HepG2 (cell line): ENCODE results near the gene ABHD2. TPM values are rescaled to one million over a fixed set of nuclear protein-coding genes. Genes with fewer than 3 reads are reported as not detected.
A peak's percentile ranks its signal among the peaks of the same experiment; 100 is the strongest.

Source experiments
- ATAC-seq: fragments of 200-7000 bp; cut with Tn5 transposase; 3 replicates; pipeline ENCODE4 v1.9.1; 2020; ENCODE audit warnings: mild to moderate bottlenecking, moderate library complexity
- BruUV-seq: library from RNA; stranded (reverse); fragments of 400-500 nt; replicated peaks from 2 replicates; lab custom pipeline; 2021; lab: Mats Ljungman, UMichigan
- CTCF ChIA-PET: fragments of 300-600 bp; formaldehyde crosslinking; extraction: SDS; loops from one replicate; lab custom pipeline; 2021; ENCODE audit warnings: low total read pairs, inconsistent platforms, low intra/inter-chr PET ratio; lab: Yijun Ruan, JAX
- POLR2A ChIA-PET: fragments of 350-600 bp; sonication (Branson Sonifier 250); formaldehyde crosslinking; loops from one replicate; lab custom pipeline; 2020; ENCODE audit warnings: antibody characterized with exemption, inconsistent platforms; lab: Yijun Ruan, JAX
- DNase-seq: peaks from one replicate; pipeline ENCODE4 v3.0.0-alpha.2; 2015; ENCODE audit warnings: low spot score
- FAIRE-seq: peaks from 3 replicates; lab custom pipeline; 2011; peaks lifted over from hg19 to GRCh38; lab: Jason Lieb, UNC
- H2AFZ ChIP-seq: one replicate; pipeline ENCODE4 v1.6.1; 2011; ENCODE audit warnings: low read length, inconsistent platforms
- H3K27ac ChIP-seq: fragments of 300-600 bp; 3 replicates; pipeline ENCODE4 v1.8.0; 2011; ENCODE audit warnings: mixed run types, mild to moderate bottlenecking, mixed read lengths, low read length, inconsistent platforms; ENCODE audit not compliant: insufficient read depth; ENCODE audit errors: extremely low read length
- H3K27me3 ChIP-seq, 2 experiments: fragments of 200-600 bp in 1 of 2; 2 replicates in 1 of 2; 3 replicates in 1 of 2; pipeline versions ENCODE4 v1.6.0 to v1.8.0; 2011; ENCODE audit warnings: low read length in 2 of 2, mild to moderate bottlenecking in 2 of 2, moderate library complexity in 2 of 2, inconsistent platforms in 1 of 2; ENCODE audit not compliant: insufficient read depth in 2 of 2, control insufficient read depth in 1 of 2
- H3K36me3 ChIP-seq, 2 experiments: fragments of 200-600 bp in 1 of 2; replicated peaks in 1 of 2; 2 replicates in 1 of 2; 3 replicates in 1 of 2; pipeline versions ENCODE4 v1.5.1 to v1.8.0; 2011; ENCODE audit warnings: low read length in 2 of 2, inconsistent platforms in 1 of 2; ENCODE audit not compliant: insufficient read depth in 2 of 2, control insufficient read depth in 1 of 2
- H3K4me1 ChIP-seq: 2 replicates; pipeline ENCODE4 v1.5.1; 2012; ENCODE audit warnings: low read length, inconsistent platforms; ENCODE audit not compliant: insufficient read depth
- H3K4me2 ChIP-seq: 2 replicates; pipeline ENCODE4 v1.6.0; 2011; ENCODE audit warnings: low read depth, low read length, inconsistent platforms
- H3K4me3 ChIP-seq, 3 experiments: fragments of 200-600 bp in 1 of 3; sonication (generic), shearing (Covaris generic) in 1 of 3; replicated peaks in 1 of 3; 2 replicates each; pipeline ENCODE4 v1.5.1; 2011 to 2016; ENCODE audit warnings: low read length in 3 of 3, inconsistent platforms in 2 of 3, low read depth in 2 of 3, mild to moderate bottlenecking in 2 of 3, control low read depth in 1 of 3, mixed read lengths in 1 of 3; ENCODE audit not compliant: insufficient read depth in 1 of 3
- H3K79me2 ChIP-seq: one replicate; pipeline ENCODE4 v1.6.1; 2011; ENCODE audit warnings: low read length, inconsistent platforms; ENCODE audit not compliant: insufficient read depth
- H3K9ac ChIP-seq: 2 replicates; pipeline ENCODE4 v1.6.0; 2011; ENCODE audit warnings: mild to moderate bottlenecking, low read depth, low read length, inconsistent platforms; ENCODE audit not compliant: insufficient read depth
- H3K9me3 ChIP-seq: 2 replicates; pipeline ENCODE4 v1.5.1; 2012; ENCODE audit warnings: mild to moderate bottlenecking, low read length
- H4K20me1 ChIP-seq: 2 replicates; pipeline ENCODE4 v1.6.0; 2011; ENCODE audit warnings: inconsistent platforms, mild to moderate bottlenecking, low read length, moderate library complexity; ENCODE audit not compliant: insufficient read depth
- ETS1 ChIP-seq: sonication (generic); formaldehyde crosslinking; IDR thresholded peaks from 2 replicates; pipeline ENCODE4 v1.4.0; 2020; ENCODE audit warnings: missing genetic modification reagents
- NFKB2 ChIP-seq: sonication (generic); formaldehyde crosslinking; IDR thresholded peaks from 2 replicates; pipeline ENCODE4 v1.4.0; 2020; ENCODE audit warnings: missing genetic modification reagents, borderline replicate concordance
- NR2F1 ChIP-seq, 2 experiments: fragments of 450-650 bp in 1 of 2; formaldehyde crosslinking in 1 of 2; IDR thresholded peaks; 2 replicates each; pipeline versions ENCODE4 v1.5.0 to v1.6.1; 2016 to 2020; ENCODE audit warnings: mild to moderate bottlenecking in 1 of 2, missing compliant biosample characterization in 1 of 2, missing genetic modification reagents in 1 of 2, moderate library complexity in 1 of 2
- ZBTB1 ChIP-seq: sonication (generic); formaldehyde crosslinking; IDR thresholded peaks from 2 replicates; pipeline ENCODE4 v1.4.0; 2020; ENCODE audit warnings: missing genetic modification reagents, borderline replicate concordance
- ZNF816 ChIP-seq: sonication (generic); formaldehyde crosslinking; IDR thresholded peaks from 2 replicates; pipeline ENCODE4 v1.8.0; 2022; ENCODE audit warnings: missing genetic modification reagents, mild to moderate bottlenecking, borderline replicate concordance
- WGBS: methylation state at CpG from one replicate; pipeline ENCODE4 v1.1.6; 2017; ENCODE audit warnings: low lambda C conversion rate; 5-methylcytosine and 5-hydroxymethylcytosine counted together
- in situ Hi-C: cut with HindIII; loops from 2 replicates; pipeline ENCODE4 v1.10.0; 2017; ENCODE audit warnings: low pct_unique_long_range_greater_than_20kb; ENCODE audit not compliant: extremely low pct_ligation_motif_present
- intact Hi-C: fragments of 100-400 bp; cut with micrococcal nuclease; formaldehyde crosslinking; loops from one replicate; pipeline ENCODE4 v1.10.0; 2022; ENCODE audit not compliant: unreplicated experiment
- polyA plus RNA-seq, 8 experiments: library from polyadenylated mRNA; depleted of rRNA in 3 of 8; stranded (reverse) in 7 of 8; unstranded in 1 of 8; fragments of >200 nt; fragmentation: Illumina TruSeq in 4 of 8; extraction: Trizol in 4 of 8; gene quantifications; 2 replicates each; pipeline versions ENCODE4 v1.2.1 to v1.2.3, GENCODE V29; 2011 to 2016; ENCODE audit warnings: low read depth in 4 of 8, missing spikeins in 1 of 8, mixed read lengths in 1 of 8; ENCODE audit not compliant: insufficient read depth in 1 of 8
- total RNA-seq, 5 experiments: library from RNA; depleted of rRNA; stranded (reverse); fragments of >200 nt; fragmentation: Illumina TruSeq; extraction: Trizol; gene quantifications; 2 replicates each; pipeline ENCODE4 v1.2.3, GENCODE V29; 2016; ENCODE audit warnings: low read depth in 1 of 5

The ABHD2 gene
- total and polyA plus RNA-seq, 2 of the 13 experiments (the other 11 are each of a cell fraction or from before 2014, with no cell fraction given), result 14.8 to 22.4 TPM

- in situ Hi-C loops, result loop anchor here (5.0 kb wide), 1 partner anchor 70 kb away; no protein-coding TSS in a partner anchor
- H3K27ac ChIP-seq, result peak overlapping the region; percentile 84
- DNase-seq, result no peak
Observed at GRCh38 chr15:89127054-89127702, 38.9 kb downstream of the ABHD2 start.

More at GRCh38 chr15:89127054-89127702, 38.9 kb downstream of the ABHD2 start:
- Histone ChIP-seq H3K4me2 (no peak overlapping the region), H3K9ac (no peak overlapping the region), H3K9me3 (no peaks in the 10 kb centered on the region), H3K4me3 (no peak overlapping the region), H3K4me1 (peaks cover 100% of the 10 kb centered on the region), H3K27me3 (no peaks in the 10 kb centered on the region), H3K36me3 (peaks cover 0 to 17% of the 10 kb centered on the region in 2 experiments; a peak in 3 of 5 replicates), H4K20me1 (no peaks in the 10 kb centered on the region), H3K79me2 (no peaks in the 10 kb centered on the region), H2AFZ (no peak overlapping the region)
- ChIA-PET CTCF (no interaction called here), POLR2A (interaction anchor here (1.5 to 4.2 kb wide), 3 partner anchors 11 to 39 kb away, joined by 8 to 45 read pairs (median 41); partner anchors contain the start of gene ABHD2)
- intact Hi-C loops, result no loop called here
- WGBS, result 93% methylated on average over 2 of the region's 3 CpGs
- BruUV-seq, result no TSS peak
- no peak for FAIRE-seq
- ATAC-seq, result no peak
- TF ChIP-seq ZNF816 (CRISPR knock-in tag) (no peak), ZBTB1 (CRISPR knock-in tag) (no peak), NFKB2 (CRISPR knock-in tag) (no peak), ETS1 (CRISPR knock-in tag) (no peak), NR2F1 (CRISPR knock-in tag; IDR thresholded peaks at IDR 0.05) (no peak)
